Caco-2 (cell line): Measurements from ENCODE around the gene CTNNB1. TPM values are rescaled to one million over a fixed set of nuclear protein-coding genes. Genes with fewer than 3 reads are reported as not detected.

ENCODE experiments used
- BruUV-seq: library from RNA; stranded (reverse); fragments of 400-500 nt; replicated peaks from 2 replicates; lab custom pipeline; 2021; lab: Mats Ljungman, UMichigan
- CTCF ChIA-PET: fragments of 300-600 bp; sonication (Branson Sonifier 250); formaldehyde crosslinking; loops from one replicate; lab custom pipeline; 2022; ENCODE audit warnings: antibody characterized with exemption; lab: Charles Lee
- POLR2A ChIA-PET: fragments of 300-600 bp; sonication (Branson Sonifier 250); formaldehyde crosslinking; loops from one replicate; lab custom pipeline; 2022; ENCODE audit warnings: antibody characterized with exemption; lab: Charles Lee
- DNase-seq, 2 experiments: peaks; one replicate each; pipeline versions ENCODE4 v3.0.0 to v3.0.0-alpha.2; 2020 to 2022
- H3K27me3 ChIP-seq: replicated peaks from 2 replicates; pipeline ENCODE4 v1.6.0; 2011; ENCODE audit warnings: low read length; ENCODE audit not compliant: control insufficient read depth, insufficient read depth
- H3K36me3 ChIP-seq: 2 replicates; pipeline ENCODE4 v1.5.1; 2011; ENCODE audit warnings: low read length; ENCODE audit not compliant: control insufficient read depth, insufficient read depth
- H3K4me1 ChIP-seq: fragments of 250-450 bp; sonication (Bioruptor Pico); 2 replicates; pipeline ENCODE4 v1.5.1; 2020; ENCODE audit warnings: mild to moderate bottlenecking
- H3K4me3 ChIP-seq: 2 replicates; pipeline ENCODE4 v1.5.1; 2011; ENCODE audit warnings: low read depth, mild to moderate bottlenecking, control low read depth, low read length
- H3K9me3 ChIP-seq: fragments of 250-450 bp; sonication (Bioruptor Pico); 2 replicates; pipeline ENCODE4 v1.5.1; 2020; ENCODE audit warnings: mild to moderate bottlenecking, moderate library complexity
- H3K27ac Mint-ChIP-seq: one replicate; pipeline ENCODE4 v1.8.0; 2022; ENCODE audit warnings: mixed read lengths; ENCODE audit not compliant: unreplicated experiment
- H3K27me3 Mint-ChIP-seq: one replicate; pipeline ENCODE4 v1.8.0; 2022; ENCODE audit warnings: mixed read lengths; ENCODE audit not compliant: insufficient read depth, unreplicated experiment
- H3K36me3 Mint-ChIP-seq: one replicate; pipeline ENCODE4 v1.8.0; 2022; ENCODE audit warnings: mild to moderate bottlenecking, mixed read lengths; ENCODE audit not compliant: insufficient read depth, unreplicated experiment
- H3K4me1 Mint-ChIP-seq: one replicate; pipeline ENCODE4 v1.8.0; 2022; ENCODE audit warnings: low read depth, mixed read lengths; ENCODE audit not compliant: unreplicated experiment
- H3K4me3 Mint-ChIP-seq: one replicate; pipeline ENCODE4 v1.8.0; 2022; ENCODE audit warnings: mild to moderate bottlenecking, moderate library complexity, mixed read lengths; ENCODE audit not compliant: unreplicated experiment
- H3K9me3 Mint-ChIP-seq: one replicate; pipeline ENCODE4 v1.8.0; 2022; ENCODE audit warnings: mixed read lengths; ENCODE audit not compliant: unreplicated experiment
- CTCF ChIP-seq, 2 experiments: fragments of 200-600 bp in 1 of 2; IDR thresholded peaks; 1 replicate in 1 of 2; 2 replicates in 1 of 2; pipeline versions ENCODE4 v1.5.1 to v1.8.0; 2011 to 2022; ENCODE audit warnings: antibody characterized with exemption in 1 of 2, control low read depth in 1 of 2, inconsistent platforms in 1 of 2, low read depth in 1 of 2, low read length in 1 of 2, mild to moderate bottlenecking in 1 of 2, moderate library complexity in 1 of 2; ENCODE audit not compliant: insufficient read depth in 1 of 2, severe bottlenecking in 1 of 2, unreplicated experiment in 1 of 2
- intact Hi-C: fragments of 100-400 bp; cut with micrococcal nuclease; formaldehyde crosslinking; loops from one replicate; pipeline ENCODE4 v1.10.0; 2022; ENCODE audit not compliant: unreplicated experiment
- total RNA-seq: library from RNA; stranded (reverse); gene quantifications from 2 replicates; pipeline ENCODE4 v1.2.3, GENCODE V29; 2022

Gene CTNNB1
- total RNA-seq, 1 experiment from 2014 or later = 206 TPM

- Mint-ChIP-seq H3K4me1 (peaks cover 29% of the 10 kb centered on the region), H3K9me3 (no peaks in the 10 kb centered on the region), H3K4me3 (no peak overlapping the region), H3K36me3 (no peaks in the 10 kb centered on the region), H3K27ac (peak overlapping the region; percentile 66), H3K27me3 (no peaks in the 10 kb centered on the region)
- Histone ChIP-seq H3K9me3 (no peaks in the 10 kb centered on the region), H3K4me1 (peaks cover 15% of the 10 kb centered on the region; the same call in 1 of the 2 replicates), H3K27me3 (no peaks in the 10 kb centered on the region), H3K4me3 (no peak overlapping the region), H3K36me3 (no peaks in the 10 kb centered on the region; the same call in 1 of the 2 replicates)
- intact Hi-C loops = no loop called here
- DNase-seq = peak in 1 of 2 experiments; percentile 16
- POLR2A ChIA-PET = no interaction called here
- no TSS peak for BruUV-seq
- no peak for TF ChIP-seq CTCF (IDR thresholded peaks at IDR 0.05; ENCODE audit: insufficient read depth in 1 of 2, low read depth in 1 of 2, low read length in 1 of 2, severe bottlenecking in 1 of 2, unreplicated experiment in 1 of 2)
- CTCF ChIA-PET = no interaction called here
Observed at GRCh38 chr3:41159588-41160189, 39.6 kb upstream of the CTNNB1 start.

- no TSS peak for BruUV-seq
- no peaks in the 10 kb centered on the region for H3K27me3 ChIP-seq
- H3K4me1 ChIP-seq = peaks cover 27% of the 10 kb centered on the region
- no peak overlapping the region for H3K27ac Mint-ChIP-seq
- intact Hi-C loops = no loop called here
- H3K9me3 ChIP-seq = no peaks in the 10 kb centered on the region
- DNase-seq = no peak
- no peak for TF ChIP-seq CTCF (IDR thresholded peaks at IDR 0.05; ENCODE audit: insufficient read depth in 1 of 2, low read depth in 1 of 2, low read length in 1 of 2, severe bottlenecking in 1 of 2, unreplicated experiment in 1 of 2)
- H3K4me3 ChIP-seq = no peak overlapping the region
- CTCF ChIA-PET = no interaction called here
- peaks cover 22% of the 10 kb centered on the region for H3K4me1 Mint-ChIP-seq
- POLR2A ChIA-PET = no interaction called here
- H3K9me3 Mint-ChIP-seq = peaks cover 9% of the 10 kb centered on the region
- no peak overlapping the region for H3K4me3 Mint-ChIP-seq
- H3K27me3 Mint-ChIP-seq = no peaks in the 10 kb centered on the region
- H3K36me3 Mint-ChIP-seq = no peaks in the 10 kb centered on the region
- H3K36me3 ChIP-seq = no peaks in the 10 kb centered on the region; the same call in 1 of the 2 replicates
Observed at GRCh38 chr3:41162541-41162940, 36.8 kb upstream of the CTNNB1 start.

- CTCF ChIA-PET = no interaction called here
- H3K9me3 Mint-ChIP-seq = peaks cover 14% of the 10 kb centered on the region
- peaks cover 27% of the 10 kb centered on the region for H3K4me1 ChIP-seq
- peaks cover 2% of the 10 kb centered on the region for H3K36me3 ChIP-seq
- no peak overlapping the region for H3K4me3 Mint-ChIP-seq
- TF ChIP-seq CTCF (IDR thresholded peaks at IDR 0.05; ENCODE audit: insufficient read depth in 1 of 2, low read depth in 1 of 2, low read length in 1 of 2, severe bottlenecking in 1 of 2, unreplicated experiment in 1 of 2) = no peak
- BruUV-seq = no TSS peak
- H3K4me3 ChIP-seq = no peak overlapping the region
- POLR2A ChIA-PET = no interaction called here
- H3K4me1 Mint-ChIP-seq = peaks cover 24% of the 10 kb centered on the region
- no peaks in the 10 kb centered on the region for H3K27me3 Mint-ChIP-seq
- no peak overlapping the region for H3K27ac Mint-ChIP-seq
- no peaks in the 10 kb centered on the region for H3K27me3 ChIP-seq
- H3K36me3 Mint-ChIP-seq = no peaks in the 10 kb centered on the region
- DNase-seq = no peak
- H3K9me3 ChIP-seq = no peaks in the 10 kb centered on the region
- intact Hi-C loops = no loop called here
Observed at GRCh38 chr3:41163006-41163405, 36.3 kb upstream of the CTNNB1 start.
